Measurements from ENCODE around the gene HTT. TPM values are rescaled to one million over a fixed set of nuclear protein-coding genes. Genes with fewer than 3 reads are reported as not detected.

HTT gene
- total RNA-seq, 1 donor from 2014 or later: 72.0 TPM

DNA sequence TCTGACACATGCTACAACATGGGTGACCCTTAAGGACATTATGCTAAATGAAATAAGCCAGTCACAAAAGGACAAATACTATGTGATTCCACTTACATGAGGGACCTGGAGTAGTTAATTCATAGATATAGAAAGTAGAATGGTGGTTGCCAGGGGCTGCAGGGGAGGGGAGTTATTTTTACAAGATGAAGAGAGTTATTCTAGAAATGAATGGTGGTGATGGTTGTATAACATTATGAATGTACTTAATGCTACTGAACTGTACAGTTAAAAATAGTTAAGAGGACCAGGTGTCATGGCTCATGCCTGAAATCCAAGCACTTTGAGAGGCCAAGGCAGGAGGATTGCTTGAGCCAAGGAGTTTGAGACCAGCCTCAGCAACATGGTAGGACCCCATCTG is 115.0 kb downstream of the HTT start:
- Mint-ChIP-seq H3K27ac (ENCODE audit: unreplicated experiment) (no peak overlapping the region), H3K4me1 (no peaks in the 10 kb centered on the region), H3K27me3 (ENCODE audit: low read depth) (no peaks in the 10 kb centered on the region), H3K4me3 (no peak overlapping the region), H3K9me3 (no peaks in the 10 kb centered on the region), H3K36me3 (ENCODE audit: low read depth) (peaks cover 27% of the 10 kb centered on the region)
- no peak for DNase-seq (ENCODE audit: low read depth, low spot score)
- TF ChIP-seq, protein P1, sequence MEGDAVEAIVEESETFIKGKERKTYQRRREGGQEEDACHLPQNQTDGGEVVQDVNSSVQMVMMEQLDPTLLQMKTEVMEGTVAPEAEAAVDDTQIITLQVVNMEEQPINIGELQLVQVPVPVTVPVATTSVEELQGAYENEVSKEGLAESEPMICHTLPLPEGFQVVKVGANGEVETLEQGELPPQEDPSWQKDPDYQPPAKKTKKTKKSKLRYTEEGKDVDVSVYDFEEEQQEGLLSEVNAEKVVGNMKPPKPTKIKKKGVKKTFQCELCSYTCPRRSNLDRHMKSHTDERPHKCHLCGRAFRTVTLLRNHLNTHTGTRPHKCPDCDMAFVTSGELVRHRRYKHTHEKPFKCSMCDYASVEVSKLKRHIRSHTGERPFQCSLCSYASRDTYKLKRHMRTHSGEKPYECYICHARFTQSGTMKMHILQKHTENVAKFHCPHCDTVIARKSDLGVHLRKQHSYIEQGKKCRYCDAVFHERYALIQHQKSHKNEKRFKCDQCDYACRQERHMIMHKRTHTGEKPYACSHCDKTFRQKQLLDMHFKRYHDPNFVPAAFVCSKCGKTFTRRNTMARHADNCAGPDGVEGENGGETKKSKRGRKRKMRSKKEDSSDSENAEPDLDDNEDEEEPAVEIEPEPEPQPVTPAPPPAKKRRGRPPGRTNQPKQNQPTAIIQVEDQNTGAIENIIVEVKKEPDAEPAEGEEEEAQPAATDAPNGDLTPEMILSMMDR (conservative IDR thresholded peaks at IDR 0.05): no peak

- no peaks in the 10 kb centered on the region for H3K4me1 Mint-ChIP-seq
- H3K27me3 Mint-ChIP-seq (ENCODE audit: low read depth): no peaks in the 10 kb centered on the region
- TF ChIP-seq, protein P1 (conservative IDR thresholded peaks at IDR 0.05): no peak
- no peaks in the 10 kb centered on the region for H3K9me3 Mint-ChIP-seq
- peak overlapping the region; percentile 50 for H3K27ac Mint-ChIP-seq (ENCODE audit: unreplicated experiment)
- no peak for DNase-seq (ENCODE audit: low read depth, low spot score)
- H3K4me3 Mint-ChIP-seq: no peak overlapping the region
- peaks cover 27% of the 10 kb centered on the region for H3K36me3 Mint-ChIP-seq (ENCODE audit: low read depth)
Observed at GRCh38 chr4:3190549-3190948, 116.1 kb downstream of the HTT start.

GRCh38 chr4:3192188-3192587 is 117.7 kb downstream of the HTT start:
- Mint-ChIP-seq H3K4me3 (no peak overlapping the region), H3K27me3 (ENCODE audit: low read depth) (no peaks in the 10 kb centered on the region), H3K4me1 (no peaks in the 10 kb centered on the region), H3K9me3 (no peaks in the 10 kb centered on the region), H3K36me3 (ENCODE audit: low read depth) (peaks cover 25% of the 10 kb centered on the region), H3K27ac (ENCODE audit: unreplicated experiment) (no peak overlapping the region)
- no peak for DNase-seq (ENCODE audit: low read depth, low spot score)
- TF ChIP-seq, protein P1 (conservative IDR thresholded peaks at IDR 0.05): no peak

DNA sequence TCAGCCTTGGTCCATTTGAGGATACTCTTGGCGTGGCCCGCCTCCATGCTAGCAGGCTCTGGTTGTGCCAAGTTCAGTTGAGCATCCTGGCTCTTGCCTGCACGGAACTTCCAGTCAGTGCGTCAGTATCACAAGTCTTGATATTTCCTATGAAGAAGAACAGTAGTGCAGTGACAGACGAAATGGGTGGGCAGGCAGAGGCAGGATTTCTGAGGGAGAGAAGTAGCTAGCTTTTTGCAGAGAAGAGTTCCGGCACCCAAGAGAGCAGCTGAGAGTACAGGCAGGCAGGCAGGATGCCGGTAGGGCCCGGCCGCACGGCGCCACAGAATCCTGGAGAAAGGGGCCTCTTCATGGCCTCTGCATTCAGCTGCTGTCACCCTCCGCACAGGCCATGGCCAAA is 118.3 kb downstream of the HTT start:
- Mint-ChIP-seq H3K4me3 (no peak overlapping the region), H3K9me3 (no peaks in the 10 kb centered on the region), H3K4me1 (no peaks in the 10 kb centered on the region), H3K27me3 (ENCODE audit: low read depth) (no peaks in the 10 kb centered on the region), H3K27ac (ENCODE audit: unreplicated experiment) (peak overlapping the region; percentile 7), H3K36me3 (ENCODE audit: low read depth) (peaks cover 19% of the 10 kb centered on the region)
- DNase-seq (ENCODE audit: low read depth, low spot score): no peak
- TF ChIP-seq, protein P1 (conservative IDR thresholded peaks at IDR 0.05): no peak

- Mint-ChIP-seq H3K36me3 (ENCODE audit: low read depth) (peaks cover 14% of the 10 kb centered on the region), H3K4me1 (no peaks in the 10 kb centered on the region)
- no peak for DNase-seq (ENCODE audit: low read depth, low spot score)
Observed at GRCh38 chr4:3193531-3194203, 119.2 kb downstream of the HTT start.

More at GRCh38 chr4:3193531-3194203, 119.2 kb downstream of the HTT start:
- Mint-ChIP-seq H3K27me3 (ENCODE audit: low read depth) (no peaks in the 10 kb centered on the region), H3K4me3 (no peak overlapping the region), H3K27ac (ENCODE audit: unreplicated experiment) (peak overlapping the region; percentile 48), H3K9me3 (no peaks in the 10 kb centered on the region)
- TF ChIP-seq, protein P1 (conservative IDR thresholded peaks at IDR 0.05): no peak

Data from neural crest cell (in vitro differentiated cells).